HL-60 (cell line): Measurements from ENCODE around the gene PDLIM5.

Experiments
- DNase-seq, 2 experiments: peaks; one replicate each; pipeline ENCODE4 v3.0.0-alpha.2; 2010 to 2020; ENCODE audit warnings: low read depth in 1 of 2, low spot score in 1 of 2
- H3K27ac ChIP-seq: fragments of 250-450 bp; sonication (Bioruptor Pico); replicated peaks from 2 replicates; pipeline ENCODE4 v1.5.1; 2020; ENCODE audit warnings: mild to moderate bottlenecking, moderate library complexity
- H3K27me3 ChIP-seq: fragments of 250-450 bp; sonication (Bioruptor Pico); 2 replicates; pipeline ENCODE4 v1.5.1; 2021; ENCODE audit warnings: mild to moderate bottlenecking, moderate library complexity; ENCODE audit not compliant: insufficient read depth, poor library complexity, severe bottlenecking
- H3K4me3 ChIP-seq: replicated peaks from 2 replicates; pipeline ENCODE4 v1.5.1; 2011; ENCODE audit warnings: mild to moderate bottlenecking, control low read depth, low read length; ENCODE audit not compliant: insufficient read depth
- GABPA ChIP-seq: IDR thresholded peaks from 2 replicates; pipeline ENCODE4 v1.6.1; 2012; ENCODE audit warnings: low read depth
- POLR2AphosphoS5 ChIP-seq: IDR thresholded peaks from 2 replicates; pipeline ENCODE4 v1.6.1; 2012; ENCODE audit warnings: low read depth
- SPI1 ChIP-seq: IDR thresholded peaks from 2 replicates; pipeline ENCODE4 v1.6.1; 2012; ENCODE audit warnings: low read depth, mild to moderate bottlenecking, borderline replicate concordance
- TF ChIP-seq, protein P1 (sequence below): IDR thresholded peaks from one replicate; pipeline ENCODE4 v1.5.1; 2011; ENCODE audit warnings: low read length, control low read depth, inconsistent platforms; ENCODE audit not compliant: insufficient read depth
- TF ChIP-seq, protein P2 (sequence below): IDR thresholded peaks from 2 replicates; pipeline ENCODE4 v1.6.1; 2012; ENCODE audit warnings: low read depth; ENCODE audit not compliant: insufficient replicate concordance

Gene PDLIM5

GRCh38 chr4:94416335-94416734 is 35.4 kb upstream of the PDLIM5 start:
- Histone ChIP-seq H3K27ac (no peak overlapping the region), H3K27me3 (no peaks in the 10 kb centered on the region), H3K4me3 (no peak overlapping the region)
- TF ChIP-seq, protein P1, sequence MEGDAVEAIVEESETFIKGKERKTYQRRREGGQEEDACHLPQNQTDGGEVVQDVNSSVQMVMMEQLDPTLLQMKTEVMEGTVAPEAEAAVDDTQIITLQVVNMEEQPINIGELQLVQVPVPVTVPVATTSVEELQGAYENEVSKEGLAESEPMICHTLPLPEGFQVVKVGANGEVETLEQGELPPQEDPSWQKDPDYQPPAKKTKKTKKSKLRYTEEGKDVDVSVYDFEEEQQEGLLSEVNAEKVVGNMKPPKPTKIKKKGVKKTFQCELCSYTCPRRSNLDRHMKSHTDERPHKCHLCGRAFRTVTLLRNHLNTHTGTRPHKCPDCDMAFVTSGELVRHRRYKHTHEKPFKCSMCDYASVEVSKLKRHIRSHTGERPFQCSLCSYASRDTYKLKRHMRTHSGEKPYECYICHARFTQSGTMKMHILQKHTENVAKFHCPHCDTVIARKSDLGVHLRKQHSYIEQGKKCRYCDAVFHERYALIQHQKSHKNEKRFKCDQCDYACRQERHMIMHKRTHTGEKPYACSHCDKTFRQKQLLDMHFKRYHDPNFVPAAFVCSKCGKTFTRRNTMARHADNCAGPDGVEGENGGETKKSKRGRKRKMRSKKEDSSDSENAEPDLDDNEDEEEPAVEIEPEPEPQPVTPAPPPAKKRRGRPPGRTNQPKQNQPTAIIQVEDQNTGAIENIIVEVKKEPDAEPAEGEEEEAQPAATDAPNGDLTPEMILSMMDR, result no peak
- peak; percentile 57 for TF ChIP-seq SPI1
- no peak for DNase-seq

- DNase-seq, result no peak
- TF ChIP-seq, protein P2, sequence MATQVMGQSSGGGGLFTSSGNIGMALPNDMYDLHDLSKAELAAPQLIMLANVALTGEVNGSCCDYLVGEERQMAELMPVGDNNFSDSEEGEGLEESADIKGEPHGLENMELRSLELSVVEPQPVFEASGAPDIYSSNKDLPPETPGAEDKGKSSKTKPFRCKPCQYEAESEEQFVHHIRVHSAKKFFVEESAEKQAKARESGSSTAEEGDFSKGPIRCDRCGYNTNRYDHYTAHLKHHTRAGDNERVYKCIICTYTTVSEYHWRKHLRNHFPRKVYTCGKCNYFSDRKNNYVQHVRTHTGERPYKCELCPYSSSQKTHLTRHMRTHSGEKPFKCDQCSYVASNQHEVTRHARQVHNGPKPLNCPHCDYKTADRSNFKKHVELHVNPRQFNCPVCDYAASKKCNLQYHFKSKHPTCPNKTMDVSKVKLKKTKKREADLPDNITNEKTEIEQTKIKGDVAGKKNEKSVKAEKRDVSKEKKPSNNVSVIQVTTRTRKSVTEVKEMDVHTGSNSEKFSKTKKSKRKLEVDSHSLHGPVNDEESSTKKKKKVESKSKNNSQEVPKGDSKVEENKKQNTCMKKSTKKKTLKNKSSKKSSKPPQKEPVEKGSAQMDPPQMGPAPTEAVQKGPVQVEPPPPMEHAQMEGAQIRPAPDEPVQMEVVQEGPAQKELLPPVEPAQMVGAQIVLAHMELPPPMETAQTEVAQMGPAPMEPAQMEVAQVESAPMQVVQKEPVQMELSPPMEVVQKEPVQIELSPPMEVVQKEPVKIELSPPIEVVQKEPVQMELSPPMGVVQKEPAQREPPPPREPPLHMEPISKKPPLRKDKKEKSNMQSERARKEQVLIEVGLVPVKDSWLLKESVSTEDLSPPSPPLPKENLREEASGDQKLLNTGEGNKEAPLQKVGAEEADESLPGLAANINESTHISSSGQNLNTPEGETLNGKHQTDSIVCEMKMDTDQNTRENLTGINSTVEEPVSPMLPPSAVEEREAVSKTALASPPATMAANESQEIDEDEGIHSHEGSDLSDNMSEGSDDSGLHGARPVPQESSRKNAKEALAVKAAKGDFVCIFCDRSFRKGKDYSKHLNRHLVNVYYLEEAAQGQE, result no peak
- TF ChIP-seq SPI1 (no peak), GABPA (no peak), POLR2AphosphoS5 (no peak)
- TF ChIP-seq, protein P1, result no peak
Observed at GRCh38 chr4:94416981-94417380, 34.8 kb upstream of the PDLIM5 start.

GRCh38 chr4:94419549-94419948 is 32.2 kb upstream of the PDLIM5 start:
- no peak overlapping the region for H3K4me3 ChIP-seq
- no peak overlapping the region for H3K27ac ChIP-seq
- no peaks in the 10 kb centered on the region for H3K27me3 ChIP-seq
- TF ChIP-seq SPI1 (no peak), GABPA (no peak), POLR2AphosphoS5 (no peak)
- TF ChIP-seq, protein P1, result no peak
- TF ChIP-seq, protein P2, result no peak
- DNase-seq, result no peak

More at GRCh38 chr4:94416981-94417380, 34.8 kb upstream of the PDLIM5 start:
- Histone ChIP-seq H3K27ac (no peak overlapping the region), H3K27me3 (no peaks in the 10 kb centered on the region), H3K4me3 (no peak overlapping the region)

- Histone ChIP-seq H3K4me3 (no peak overlapping the region), H3K27me3 (no peaks in the 10 kb centered on the region), H3K27ac (no peak overlapping the region)
- TF ChIP-seq POLR2AphosphoS5 (no peak), GABPA (no peak), SPI1 (no peak)
- TF ChIP-seq, protein P2, result no peak
- TF ChIP-seq, protein P1, result no peak
- no peak for DNase-seq
Observed at GRCh38 chr4:94419956-94420355, 31.8 kb upstream of the PDLIM5 start.
